Esophagus (tissue), 2 donors: ENCODE results near the gene SMARCA2. TPM values are rescaled to one million over a fixed set of nuclear protein-coding genes. Genes with fewer than 3 reads are reported as not detected.

Source experiments
- H3K27ac ChIP-seq, 2 donors: one replicate each; pipeline ENCODE4 v1.5.1; 2013; ENCODE audit warnings: low read depth in 2 of 2, mild to moderate bottlenecking in 2 of 2, inconsistent platforms in 1 of 2, low read length in 1 of 2, moderate library complexity in 1 of 2
- H3K27me3 ChIP-seq, 2 donors: one replicate each; pipeline ENCODE4 v1.6.1; 2013; ENCODE audit warnings: low read length in 2 of 2, control low read depth in 1 of 2, mild to moderate bottlenecking in 1 of 2; ENCODE audit not compliant: insufficient read depth in 2 of 2, control insufficient read depth in 1 of 2
- H3K36me3 ChIP-seq, 2 donors: one replicate each; pipeline ENCODE4 v1.6.1; 2013; ENCODE audit warnings: low read length in 1 of 2; ENCODE audit not compliant: control insufficient read depth in 2 of 2, insufficient read depth in 2 of 2
- H3K4me1 ChIP-seq, 2 donors: one replicate each; pipeline ENCODE4 v1.6.1; 2013; ENCODE audit warnings: low read length in 1 of 2; ENCODE audit not compliant: control insufficient read depth in 2 of 2, insufficient read depth in 2 of 2
- H3K4me3 ChIP-seq, 2 donors: one replicate each; pipeline ENCODE4 v1.5.1; 2013; ENCODE audit warnings: low read length in 2 of 2, mild to moderate bottlenecking in 2 of 2, low read depth in 1 of 2, moderate library complexity in 1 of 2
- H3K9me3 ChIP-seq, 2 donors: one replicate each; pipeline ENCODE4 v1.6.1; 2013; ENCODE audit warnings: mild to moderate bottlenecking in 2 of 2, low read depth in 1 of 2, low read length in 1 of 2, moderate library complexity in 1 of 2; ENCODE audit not compliant: control insufficient read depth in 2 of 2, insufficient read depth in 1 of 2
- WGBS, 2 donors: extraction: QIAGEN DNeasy Blood & Tissue Kit; methylation state at CpG; one replicate each; pipeline ENCODE4 v1.1.7; 2013; 5-methylcytosine and 5-hydroxymethylcytosine counted together
- polyA plus RNA-seq, 2 donors: library from polyadenylated mRNA; stranded (reverse); fragments of 200-250 nt; gene quantifications; one replicate each; pipeline ENCODE4 v1.2.3, GENCODE V29; 2013
- donor health status: healthy with polysubstance abuse.
- donor health status: Bipolar disorder and iron deficiency.

Gene SMARCA2
- polyA plus RNA-seq, 2 donors = 18.6 to 28.0 TPM

DNA sequence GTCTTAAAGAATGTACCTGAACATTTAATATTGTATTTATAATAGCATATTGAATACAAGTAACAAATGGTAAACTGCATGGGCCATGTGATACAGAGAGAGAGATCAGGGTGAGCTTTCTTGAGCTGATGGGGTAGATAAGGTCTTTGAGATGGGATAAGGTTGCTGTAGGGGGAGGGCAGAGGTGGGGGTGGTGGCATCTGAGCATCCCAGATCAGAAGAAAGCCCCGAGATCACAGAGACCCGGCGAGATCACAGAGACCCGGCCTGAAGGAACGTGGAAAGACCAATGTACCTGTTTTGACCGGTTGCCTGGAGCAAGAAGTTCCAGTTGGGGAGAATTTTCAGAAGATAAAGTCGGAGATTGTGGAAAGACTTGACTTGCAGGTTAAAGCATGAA lies 6.6 kb downstream of the SMARCA2 start:
- Histone ChIP-seq H3K36me3 (no peaks in the 10 kb centered on the region), H3K4me1 (peaks cover 5 to 7% of the 10 kb centered on the region in 2 donors), H3K27ac (peak overlapping the region in 1 of 2 donors; percentile 18), H3K27me3 (no peaks in the 10 kb centered on the region), H3K9me3 (no peaks in the 10 kb centered on the region), H3K4me3 (no peak overlapping the region)
- WGBS, 2 donors = 46 to 60% methylated on average over 7 of the region's 7 CpGs

GRCh38 chr9:2022560-2022959 lies 7.4 kb downstream of the SMARCA2 start:
- Histone ChIP-seq H3K27ac (no peak overlapping the region), H3K4me1 (peaks cover 5 to 9% of the 10 kb centered on the region in 2 donors), H3K27me3 (no peaks in the 10 kb centered on the region), H3K36me3 (no peaks in the 10 kb centered on the region), H3K4me3 (no peak overlapping the region), H3K9me3 (no peaks in the 10 kb centered on the region)
- WGBS, 2 donors = 56 to 70% methylated on average over 1 of the region's 1 CpG

DNA sequence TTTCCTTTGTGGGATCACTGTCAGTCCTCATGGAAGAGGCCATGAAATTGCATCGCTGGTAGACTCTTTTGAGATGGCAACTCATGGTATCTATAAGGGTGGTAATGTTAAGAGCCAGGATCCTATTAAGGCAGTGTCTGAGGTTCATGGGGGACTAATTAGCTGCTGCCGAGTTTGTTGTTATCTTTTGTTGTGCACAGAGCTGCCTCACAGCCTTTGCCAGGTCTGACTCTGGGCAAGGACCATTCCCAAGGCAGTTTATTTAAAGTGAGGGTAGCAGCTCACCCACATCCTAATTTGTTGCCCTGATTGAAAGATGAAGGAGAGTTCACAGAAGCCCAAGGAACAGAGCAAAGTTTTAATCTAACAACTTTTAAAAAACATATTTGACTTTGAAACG lies 7.9 kb downstream of the SMARCA2 start:
- Histone ChIP-seq H3K4me1 (peaks cover 5 to 13% of the 10 kb centered on the region in 2 donors), H3K9me3 (no peaks in the 10 kb centered on the region), H3K36me3 (no peaks in the 10 kb centered on the region), H3K27me3 (no peaks in the 10 kb centered on the region), H3K27ac (no peak overlapping the region), H3K4me3 (no peak overlapping the region)
- 48 to 58% methylated on average over 3 of the region's 3 CpGs for WGBS, 2 donors

DNA sequence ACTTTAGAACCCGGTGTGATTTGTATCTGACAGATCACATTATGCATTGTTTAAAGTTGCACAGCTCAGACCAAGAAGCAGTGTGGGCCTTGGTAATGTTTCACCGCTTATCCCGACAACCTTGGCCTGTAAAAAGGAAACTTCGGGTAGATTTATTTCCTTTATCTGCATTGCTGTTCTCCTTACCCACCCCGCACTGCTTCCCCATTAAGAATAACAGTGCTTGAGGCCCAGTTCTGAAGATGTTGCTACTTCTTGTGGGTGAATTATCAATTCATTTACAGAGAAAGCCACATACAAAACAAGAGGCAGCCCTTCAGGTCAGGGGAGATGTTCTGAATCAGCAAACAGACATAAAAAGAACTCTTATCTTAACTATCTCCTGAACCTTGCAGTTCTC lies 8.4 kb downstream of the SMARCA2 start:
- Histone ChIP-seq H3K27me3 (no peaks in the 10 kb centered on the region), H3K9me3 (no peaks in the 10 kb centered on the region), H3K4me1 (peaks cover 5 to 13% of the 10 kb centered on the region in 2 donors), H3K4me3 (no peak overlapping the region), H3K27ac (no peak overlapping the region), H3K36me3 (no peaks in the 10 kb centered on the region)
- 48 to 56% methylated on average over 5 of the region's 5 CpGs for WGBS, 2 donors

- Histone ChIP-seq H3K27me3 (no peaks in the 10 kb centered on the region), H3K36me3 (no peaks in the 10 kb centered on the region), H3K27ac (peak overlapping the region in 1 of 2 donors; percentile 20), H3K4me3 (no peak overlapping the region), H3K4me1 (peaks cover 8 to 16% of the 10 kb centered on the region in 2 donors), H3K9me3 (no peaks in the 10 kb centered on the region)
- WGBS, 2 donors = 51 to 52% methylated on average over 5 of the region's 5 CpGs
Measured at GRCh38 chr9:2024888-2025782, 10.0 kb downstream of the SMARCA2 start.

DNA sequence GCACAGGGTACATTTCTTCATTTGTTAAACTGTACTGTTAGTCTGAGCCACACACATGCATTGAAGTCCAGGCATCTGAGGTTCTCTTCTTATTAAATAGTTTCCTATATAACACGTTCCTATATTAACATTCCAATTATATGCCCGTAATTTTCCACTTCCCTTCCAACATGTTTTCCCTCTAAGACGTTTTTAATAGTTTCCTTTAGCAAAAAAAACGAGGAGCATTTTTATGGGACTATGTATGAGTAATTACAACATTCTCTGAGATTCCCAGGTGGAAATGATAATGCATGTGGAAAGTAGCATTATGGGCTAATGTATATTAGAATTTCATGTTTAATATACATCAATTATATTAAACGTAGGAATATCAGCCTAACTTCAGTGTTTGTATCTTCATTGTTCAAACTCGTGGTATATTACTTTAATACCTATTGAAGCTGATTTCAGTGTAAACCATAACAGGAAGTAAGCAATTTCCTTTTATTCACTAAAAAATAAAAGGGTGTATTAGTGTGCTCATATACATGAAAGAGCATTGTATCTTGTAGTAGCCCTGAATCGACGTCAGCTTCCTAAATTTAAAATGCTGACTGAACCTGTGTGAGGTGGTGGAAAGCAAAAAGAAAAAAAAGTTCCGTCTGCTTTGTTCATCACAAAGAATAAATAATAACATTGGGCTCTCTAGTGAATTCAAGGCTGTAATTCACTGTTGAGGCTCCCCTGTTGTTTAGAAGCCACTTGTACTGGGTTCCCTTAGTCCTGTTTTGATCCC lies 11.3 kb downstream of the SMARCA2 start:
- peaks cover 8 to 16% of the 10 kb centered on the region in 2 donors for H3K4me1 ChIP-seq
- no peaks in the 10 kb centered on the region for H3K27me3 ChIP-seq
- no peaks in the 10 kb centered on the region for H3K9me3 ChIP-seq
- H3K36me3 ChIP-seq = no peaks in the 10 kb centered on the region
- H3K4me3 ChIP-seq = no peak overlapping the region
- WGBS, 2 donors = 66 to 73% methylated on average over 9 of the region's 9 CpGs
- peak overlapping the region in 1 of 2 donors; percentile 44 for H3K27ac ChIP-seq

- Histone ChIP-seq H3K4me3 (no peak overlapping the region), H3K4me1 (peaks cover 8 to 13% of the 10 kb centered on the region in 2 donors), H3K9me3 (no peaks in the 10 kb centered on the region), H3K27me3 (no peaks in the 10 kb centered on the region), H3K36me3 (no peaks in the 10 kb centered on the region), H3K27ac (no peak overlapping the region)
- WGBS, 2 donors = 89 to 92% methylated on average over 5 of the region's 5 CpGs
Measured at GRCh38 chr9:2027543-2028160, 12.5 kb downstream of the SMARCA2 start.

- 83 to 86% methylated on average over 7 of the region's 7 CpGs for WGBS, 2 donors
- peaks cover 0 to 6% of the 10 kb centered on the region in 2 donors for H3K36me3 ChIP-seq
- H3K4me1 ChIP-seq = peaks cover 6 to 13% of the 10 kb centered on the region in 2 donors
- H3K27ac ChIP-seq = no peak overlapping the region
- no peaks in the 10 kb centered on the region for H3K9me3 ChIP-seq
- H3K4me3 ChIP-seq = no peak overlapping the region
- H3K27me3 ChIP-seq = no peaks in the 10 kb centered on the region
Measured at GRCh38 chr9:2028888-2029287, 13.7 kb downstream of the SMARCA2 start.

- H3K4me3 ChIP-seq = no peak overlapping the region
- no peaks in the 10 kb centered on the region for H3K9me3 ChIP-seq
- H3K27ac ChIP-seq = no peak overlapping the region
- no peaks in the 10 kb centered on the region for H3K27me3 ChIP-seq
- H3K4me1 ChIP-seq = peaks cover 6 to 10% of the 10 kb centered on the region in 2 donors
- WGBS, 2 donors = 64 to 69% methylated on average over 2 of the region's 2 CpGs
- peaks cover 0 to 7% of the 10 kb centered on the region in 2 donors for H3K36me3 ChIP-seq
Measured at GRCh38 chr9:2029666-2030170, 14.6 kb downstream of the SMARCA2 start.
